Coronary artery (tissue), 2 donors: ENCODE results near the gene C9orf50.

Experiments
- DNase-seq: peaks from one replicate; pipeline ENCODE4 v3.0.0-alpha.2; 2017; ENCODE audit warnings: low spot score
- H3K27ac ChIP-seq, 2 donors: fragments of 200-600 bp; sonication (generic); one replicate each; pipeline ENCODE4 v1.5.1; 2016 to 2019
- H3K4me3 ChIP-seq: fragments of 200-600 bp; sonication (generic); 2 replicates; pipeline ENCODE4 v1.5.1; 2016; ENCODE audit warnings: mild to moderate bottlenecking, moderate library complexity
- CTCF ChIP-seq: fragments of 200-600 bp; sonication (generic); IDR thresholded peaks from one replicate; pipeline ENCODE4 v1.5.1; 2019; ENCODE audit warnings: antibody characterized with exemption

C9orf50 gene

GRCh38 chr9:129604056-129604765, 16.7 kb downstream of the C9orf50 start:
- no peak for TF ChIP-seq CTCF
- no peak overlapping the region for H3K27ac ChIP-seq
- H3K4me3 ChIP-seq: no peak overlapping the region
- DNase-seq: no peak

- no peak for TF ChIP-seq CTCF
- Histone ChIP-seq H3K4me3 (no peak overlapping the region), H3K27ac (no peak overlapping the region)
- no peak for DNase-seq
Observed at GRCh38 chr9:129602598-129603415, 18.1 kb downstream of the C9orf50 start.

GRCh38 chr9:129601082-129601674, 19.7 kb downstream of the C9orf50 start:
- Histone ChIP-seq H3K27ac (no peak overlapping the region), H3K4me3 (no peak overlapping the region)
- no peak for DNase-seq
- no peak for TF ChIP-seq CTCF

GRCh38 chr9:129598089-129598596, 22.8 kb downstream of the C9orf50 start:
- DNase-seq: no peak
- Histone ChIP-seq H3K27ac (peak overlapping the region; percentile 93 to 97), H3K4me3 (peak overlapping the region; percentile 75)
- no peak for TF ChIP-seq CTCF

GRCh38 chr9:129597355-129598088, 23.4 kb downstream of the C9orf50 start:
- Histone ChIP-seq H3K27ac (peak overlapping the region; percentile 93 to 97), H3K4me3 (peak overlapping the region; percentile 75)
- peak; percentile 83 for DNase-seq
- TF ChIP-seq CTCF: no peak

- Histone ChIP-seq H3K4me3 (peak overlapping the region; percentile 75), H3K27ac (peak overlapping the region; percentile 93 to 97)
- peak; percentile 85 for DNase-seq
- TF ChIP-seq CTCF: no peak
Observed at GRCh38 chr9:129596541-129597331, 24.2 kb downstream of the C9orf50 start.
